ENCODE results near the gene TMPRSS4. TPM values are rescaled to one million over a fixed set of nuclear protein-coding genes. Genes with fewer than 3 reads are reported as not detected.

The TMPRSS4 gene
- polyA plus RNA-seq, 1 donor: 30.2 TPM

- no peak for DNase-seq
Measured at GRCh38 chr11:118100691-118101232, 23.9 kb downstream of the TMPRSS4 start.

GRCh38 chr11:118102721-118103261 is 25.9 kb downstream of the TMPRSS4 start:
- no peak for DNase-seq

DNA sequence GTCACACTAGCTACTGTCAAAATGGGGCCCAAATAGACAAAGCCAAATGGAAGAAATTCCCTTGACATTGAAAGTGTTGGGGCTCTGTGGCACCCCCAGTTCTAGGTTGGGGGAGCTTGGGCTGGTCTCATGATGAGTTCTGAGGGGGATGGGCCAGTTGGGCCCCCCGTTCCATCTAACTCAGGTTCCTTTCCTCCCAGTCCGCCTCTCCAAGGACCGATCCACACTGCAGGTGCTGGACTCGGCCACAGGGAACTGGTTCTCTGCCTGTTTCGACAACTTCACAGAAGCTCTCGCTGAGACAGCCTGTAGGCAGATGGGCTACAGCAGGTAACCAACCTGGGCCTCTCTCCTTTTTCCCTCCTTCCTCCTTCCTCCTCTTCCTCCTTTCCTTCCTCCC is 27.6 kb downstream of the TMPRSS4 start:
- no peak for DNase-seq

DNA sequence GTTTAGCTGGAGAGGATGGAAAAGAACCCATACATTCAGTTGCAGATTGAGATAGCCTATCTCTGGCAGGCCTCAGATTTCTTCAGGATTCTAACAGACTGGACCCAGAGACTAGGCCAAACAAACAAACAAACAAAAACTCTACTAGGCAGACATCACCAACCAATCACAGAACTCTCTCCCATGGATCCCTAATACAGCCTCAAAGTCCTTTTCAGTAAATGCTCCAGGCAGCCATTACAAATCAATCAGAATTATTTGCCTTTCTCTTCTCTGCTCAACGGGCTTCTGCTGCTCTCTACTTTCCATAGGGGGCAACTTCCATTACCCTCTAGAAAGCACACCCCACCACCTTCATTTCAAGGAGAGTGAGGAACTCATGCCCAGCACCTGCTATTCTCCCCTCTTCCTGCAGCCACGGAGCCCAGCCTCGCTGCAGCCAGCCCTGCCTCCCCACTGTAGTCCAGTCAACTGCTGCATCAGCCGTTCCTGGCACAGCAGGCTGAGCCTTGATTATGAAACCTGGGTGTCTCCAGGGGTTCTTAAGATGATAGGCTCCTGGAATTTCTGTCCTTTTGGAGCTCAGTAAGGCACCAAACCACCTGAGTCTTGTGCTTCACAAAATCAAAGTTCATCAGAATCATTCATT is 28.9 kb downstream of the TMPRSS4 start:
- no peak for DNase-seq

GRCh38 chr11:118106789-118107335 is 30.0 kb downstream of the TMPRSS4 start:
- no peak for DNase-seq

- no peak for DNase-seq
Measured at GRCh38 chr11:118108513-118108912, 31.6 kb downstream of the TMPRSS4 start.

GRCh38 chr11:118109231-118109630 is 32.4 kb downstream of the TMPRSS4 start:
- no peak for DNase-seq

DNA sequence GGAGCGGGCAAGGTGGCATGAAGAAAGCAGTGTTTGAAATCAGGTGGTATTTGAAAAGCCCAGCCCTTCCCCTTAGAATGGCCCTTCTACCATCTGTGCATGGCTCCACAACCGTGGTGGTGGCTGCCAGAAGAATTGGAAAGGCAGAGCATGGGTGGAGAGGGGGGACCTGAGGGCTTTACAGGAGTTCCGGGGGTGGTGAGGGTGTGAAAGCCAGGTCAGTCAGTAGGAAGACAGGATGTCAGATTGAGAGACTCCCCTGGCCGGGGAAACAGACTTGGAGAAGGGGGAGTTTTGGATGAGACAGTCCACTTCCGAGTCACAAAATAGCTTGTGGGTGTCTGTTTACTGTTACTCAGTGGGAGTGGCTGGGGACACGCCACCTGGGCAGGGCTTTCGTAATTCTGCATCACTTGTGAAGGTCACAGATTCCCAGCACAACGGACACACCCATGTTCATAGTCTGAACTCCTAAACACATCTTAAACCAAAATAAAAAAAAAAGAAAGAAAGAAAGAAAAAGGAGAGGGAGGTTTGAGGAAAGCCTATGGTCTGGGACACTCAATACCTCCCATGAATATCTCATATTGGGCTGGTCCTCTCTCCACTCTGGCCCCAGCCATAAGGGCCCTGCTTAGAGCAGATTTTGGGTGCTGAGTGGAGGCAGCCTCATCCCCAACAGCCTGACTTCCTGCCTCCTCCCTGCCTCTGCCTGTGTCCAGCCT is 34.3 kb downstream of the TMPRSS4 start:
- DNase-seq: no peak

- DNase-seq: no peak
Measured at GRCh38 chr11:118111744-118112035, 34.8 kb downstream of the TMPRSS4 start.

GRCh38 chr11:118112711-118113430 is 36.0 kb downstream of the TMPRSS4 start:
- DNase-seq: no peak

- no peak for DNase-seq
Measured at GRCh38 chr11:118114266-118114665, 37.4 kb downstream of the TMPRSS4 start.

DNA sequence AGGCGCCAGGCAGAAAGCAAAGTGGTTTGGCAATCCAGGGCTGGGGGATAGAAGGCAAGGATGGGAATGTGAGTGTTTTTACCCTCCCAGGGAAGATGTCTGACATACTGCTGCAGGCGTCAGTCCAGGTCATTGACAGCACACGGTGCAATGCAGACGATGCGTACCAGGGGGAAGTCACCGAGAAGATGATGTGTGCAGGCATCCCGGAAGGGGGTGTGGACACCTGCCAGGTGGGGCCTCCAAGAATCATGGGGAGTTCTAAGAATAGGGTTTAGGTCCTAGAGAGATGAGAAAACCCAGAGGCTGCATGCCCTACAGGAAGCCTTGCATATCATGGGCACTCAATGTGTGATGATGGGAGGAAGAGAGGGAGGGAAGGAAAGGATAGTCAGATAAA is 38.2 kb downstream of the TMPRSS4 start:
- DNase-seq: no peak

DNA sequence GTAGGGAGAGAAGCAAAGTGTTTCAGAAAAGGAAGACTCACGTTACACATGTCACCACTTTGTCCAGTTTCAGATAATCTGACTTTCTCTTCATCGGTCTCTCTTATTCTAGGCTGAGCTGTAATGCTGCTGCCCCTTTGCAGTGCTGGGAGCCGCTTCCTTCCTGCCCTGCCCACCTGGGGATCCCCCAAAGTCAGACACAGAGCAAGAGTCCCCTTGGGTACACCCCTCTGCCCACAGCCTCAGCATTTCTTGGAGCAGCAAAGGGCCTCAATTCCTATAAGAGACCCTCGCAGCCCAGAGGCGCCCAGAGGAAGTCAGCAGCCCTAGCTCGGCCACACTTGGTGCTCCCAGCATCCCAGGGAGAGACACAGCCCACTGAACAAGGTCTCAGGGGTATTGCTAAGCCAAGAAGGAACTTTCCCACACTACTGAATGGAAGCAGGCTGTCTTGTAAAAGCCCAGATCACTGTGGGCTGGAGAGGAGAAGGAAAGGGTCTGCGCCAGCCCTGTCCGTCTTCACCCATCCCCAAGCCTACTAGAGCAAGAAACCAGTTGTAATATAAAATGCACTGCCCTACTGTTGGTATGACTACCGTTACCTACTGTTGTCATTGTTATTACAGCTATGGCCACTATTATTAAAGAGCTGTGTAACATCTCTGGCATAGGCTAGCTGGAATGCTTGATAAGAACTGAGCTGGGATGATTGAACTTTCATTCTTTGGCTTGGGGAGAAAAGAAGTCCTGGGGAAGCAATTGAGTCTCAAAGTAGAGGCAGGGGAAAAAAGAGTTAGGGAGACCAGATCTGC is 41.1 kb downstream of the TMPRSS4 start:
- DNase-seq: no peak

GRCh38 chr11:118120793-118121192 is 43.9 kb downstream of the TMPRSS4 start:
- DNase-seq: no peak

DNA sequence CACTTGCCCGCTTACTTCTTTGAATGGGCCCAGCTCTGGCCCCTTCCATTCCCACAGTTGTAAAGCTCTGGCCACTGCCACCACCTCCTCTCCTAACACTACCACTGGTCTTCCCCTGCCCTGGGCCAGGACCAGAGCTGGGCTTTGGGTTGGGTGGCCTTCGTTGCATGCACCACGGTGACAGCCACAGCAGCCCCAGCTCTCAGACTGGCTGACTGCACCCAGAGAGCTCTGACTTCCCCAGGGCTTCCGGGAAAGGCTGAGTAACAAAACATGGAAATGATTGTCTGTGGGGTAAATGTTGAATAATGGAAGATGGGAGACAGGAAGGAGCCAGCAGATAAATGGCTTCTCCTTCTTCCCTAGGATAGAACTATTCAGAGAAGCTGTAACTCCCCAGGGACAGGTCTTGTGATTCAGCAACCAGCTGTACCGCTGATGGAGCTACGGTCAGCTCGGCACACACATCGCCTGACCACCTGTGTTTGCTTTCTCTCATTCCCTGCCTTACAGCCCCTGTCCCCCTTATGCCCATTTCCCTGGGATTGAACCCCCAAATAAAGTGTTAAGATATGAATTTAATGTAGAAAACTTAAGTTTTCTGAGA is 48.2 kb downstream of the TMPRSS4 start:
- no peak for DNase-seq

- DNase-seq: no peak
Measured at GRCh38 chr11:118126082-118126838, 49.4 kb downstream of the TMPRSS4 start.

DNA sequence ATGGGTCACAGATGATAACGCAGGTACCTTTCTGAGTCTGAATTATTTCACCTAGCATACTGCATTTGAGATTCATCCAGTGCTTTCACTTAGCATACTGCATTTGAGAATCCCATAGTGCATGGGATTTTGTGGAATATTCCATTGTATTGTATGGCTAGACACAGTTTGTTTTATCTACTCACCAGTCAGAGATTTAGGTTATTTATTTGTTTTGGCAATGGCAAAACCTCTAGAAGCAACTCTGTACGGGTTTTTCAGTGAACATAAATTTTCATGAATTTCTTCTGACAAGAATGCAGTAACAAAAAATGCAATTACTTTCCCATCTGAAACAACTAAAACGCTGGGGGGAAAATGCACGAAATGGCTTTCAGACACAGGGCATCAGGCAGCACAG is 51.4 kb downstream of the TMPRSS4 start:
- no peak for DNase-seq

- DNase-seq: no peak
Measured at GRCh38 chr11:118128721-118129470, 52.0 kb downstream of the TMPRSS4 start.

DNA sequence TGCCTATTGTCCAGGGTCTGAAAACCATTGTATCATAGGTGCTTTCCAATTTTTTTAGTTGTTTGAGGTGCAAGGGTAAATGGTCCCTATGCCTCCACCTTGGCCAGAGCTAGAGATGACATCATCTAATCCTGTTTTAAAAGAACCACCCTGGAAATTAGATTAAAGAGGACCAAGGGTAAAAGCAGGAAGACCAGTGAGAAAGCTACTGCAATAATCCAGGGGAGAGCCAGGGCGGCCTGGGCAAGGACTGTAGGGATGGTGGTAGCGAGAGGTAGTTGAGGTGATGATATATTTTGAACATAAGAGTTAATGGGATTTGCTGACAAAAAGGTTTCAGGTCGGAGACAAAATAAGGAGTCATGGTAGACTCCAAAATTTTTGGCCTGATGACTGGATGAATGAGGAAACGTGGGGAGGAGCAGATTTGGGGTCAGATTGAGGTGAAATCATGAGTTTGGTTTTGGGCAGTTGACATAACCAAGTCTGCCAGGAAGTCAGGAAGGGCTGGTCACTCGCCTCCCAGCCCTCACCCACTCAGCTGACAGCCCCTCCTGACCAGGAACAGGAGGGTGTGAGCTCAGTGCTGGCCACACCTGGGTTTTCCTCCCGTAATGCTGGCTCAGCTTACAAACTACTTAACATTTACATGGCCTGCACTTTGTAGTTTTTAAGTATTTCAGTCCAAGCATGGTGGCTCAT is 52.7 kb downstream of the TMPRSS4 start:
- DNase-seq: no peak
